Muscle layer of duodenum (tissue), 2 donors: ENCODE measurements around the gene FNDC10.
"Not testable (repeated sequence)": the region's sequence is repeated elsewhere in the genome, so short reads cannot be mapped to it uniquely, and the experiment has no call there.

Experiments used
- H3K27ac ChIP-seq: one replicate; pipeline ENCODE4 v1.7.0; 2013; ENCODE audit warnings: mild to moderate bottlenecking, low read length
- H3K27me3 ChIP-seq: one replicate; pipeline ENCODE4 v1.7.0; 2013; ENCODE audit warnings: low read depth, mild to moderate bottlenecking, control low read depth, low read length
- H3K36me3 ChIP-seq, 2 donors: one replicate each; pipeline ENCODE4 v1.7.0; 2013; ENCODE audit warnings: low read length in 2 of 2, control low read depth in 1 of 2, mild to moderate bottlenecking in 1 of 2; ENCODE audit not compliant: insufficient read depth in 2 of 2, control insufficient read depth in 1 of 2
- H3K4me1 ChIP-seq, 2 donors: one replicate each; pipeline ENCODE4 v1.7.0; 2013; ENCODE audit warnings: low read length in 2 of 2, mild to moderate bottlenecking in 2 of 2, control low read depth in 1 of 2, moderate library complexity in 1 of 2; ENCODE audit not compliant: insufficient read depth in 2 of 2, control insufficient read depth in 1 of 2
- H3K4me3 ChIP-seq, 2 donors: one replicate each; pipeline ENCODE4 v1.7.0; 2013; ENCODE audit warnings: low read length in 2 of 2, low read depth in 1 of 2, mild to moderate bottlenecking in 1 of 2
- H3K9me3 ChIP-seq, 2 donors: one replicate each; pipeline ENCODE4 v1.7.0; 2013; ENCODE audit warnings: low read length in 2 of 2, control low read depth in 1 of 2, mild to moderate bottlenecking in 1 of 2; ENCODE audit not compliant: control insufficient read depth in 1 of 2
- donor health status: healthy.

Gene FNDC10

DNA sequence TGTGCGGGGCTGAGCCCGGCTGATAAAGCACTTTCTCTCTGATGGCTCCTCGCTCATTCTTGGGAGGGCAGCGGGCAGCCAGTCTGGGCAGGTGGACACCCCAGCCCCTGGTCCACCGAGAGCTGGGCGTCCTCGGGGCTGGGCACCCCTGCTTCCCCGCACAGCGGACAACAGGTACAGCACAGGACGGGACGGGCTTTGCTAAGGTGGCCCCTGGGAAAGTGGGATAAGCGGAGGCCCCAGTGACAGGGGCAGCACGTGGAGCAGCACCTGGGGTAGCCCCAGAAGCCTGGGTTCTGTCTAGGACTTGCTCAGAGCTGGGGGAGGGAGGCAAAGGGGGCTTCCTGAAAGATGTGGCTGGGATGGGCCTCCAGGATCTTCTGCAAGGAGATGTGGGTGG, 34.7 kb upstream of the FNDC10 start:
- not testable (repeated sequence) for H3K27me3 ChIP-seq, H3K9me3 ChIP-seq, H3K4me3 ChIP-seq, H3K27ac ChIP-seq
- H3K36me3 ChIP-seq, result peaks cover 0 to 17% of the 10 kb centered on the region in 2 donors
- H3K4me1 ChIP-seq, result peaks cover 0 to 15% of the 10 kb centered on the region in 2 donors

DNA sequence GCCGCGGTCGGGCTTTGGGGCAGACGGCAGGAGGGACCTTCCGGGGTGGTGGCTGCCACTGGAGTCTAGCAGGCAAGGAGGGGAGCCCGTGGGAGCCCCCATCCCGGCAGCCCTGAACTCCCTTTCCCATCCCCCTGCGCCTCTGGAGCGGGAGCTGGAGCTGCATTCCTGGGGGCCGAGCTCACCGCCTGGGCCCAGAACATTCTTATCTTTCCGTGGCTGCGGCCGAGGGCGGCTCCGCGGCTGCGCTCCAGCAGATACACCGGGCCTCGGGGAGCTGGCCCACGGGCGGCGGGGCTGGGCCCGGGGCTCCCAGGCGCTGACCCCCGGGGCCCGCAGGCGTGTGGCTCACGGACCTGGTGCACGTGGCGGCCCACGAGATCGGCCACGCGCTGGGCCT, 33.5 kb upstream of the FNDC10 start:
- H3K27me3 ChIP-seq, H3K4me3 ChIP-seq, H3K27ac ChIP-seq, H3K9me3 ChIP-seq: not testable (repeated sequence)
- Histone ChIP-seq H3K36me3 (peaks cover 0 to 20% of the 10 kb centered on the region in 2 donors), H3K4me1 (peaks cover 0 to 15% of the 10 kb centered on the region in 2 donors)

DNA sequence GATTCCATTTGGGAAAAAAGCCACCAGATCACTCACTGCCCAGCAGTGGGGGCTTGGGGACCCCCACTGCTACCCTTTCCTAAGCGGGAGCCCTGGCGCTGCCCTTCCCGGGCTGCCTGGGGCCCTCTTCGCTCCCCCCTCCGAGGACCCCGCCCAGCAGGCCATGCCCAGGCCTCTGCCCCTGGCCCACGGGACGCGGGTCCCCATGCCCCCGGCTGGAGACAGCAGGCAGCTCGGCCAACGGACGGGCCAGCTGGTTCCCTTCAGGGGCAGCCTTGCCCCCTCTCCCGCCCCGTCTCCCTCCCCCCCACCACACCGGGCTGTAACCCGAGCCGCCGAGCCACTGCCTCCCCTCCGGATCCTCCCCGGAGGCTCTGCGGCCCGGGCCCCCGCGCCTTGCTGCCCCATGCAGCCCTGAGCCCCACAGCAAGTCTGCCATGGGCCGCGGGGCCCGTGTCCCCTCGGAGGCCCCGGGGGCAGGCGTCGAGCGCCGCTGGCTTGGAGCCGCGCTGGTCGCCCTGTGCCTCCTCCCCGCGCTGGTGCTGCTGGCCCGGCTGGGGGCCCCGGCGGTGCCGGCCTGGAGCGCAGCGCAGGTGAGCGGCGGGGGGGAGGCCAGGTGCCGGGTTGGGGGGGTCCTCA, 32.0 kb upstream of the FNDC10 start, which contains the start of gene MMP23B:
Gene MMP23B (plus strand): TSS at position 392 of the 639 bp plus-strand sequence. CDS start 46 bp downstream, at position 438.
- H3K36me3 ChIP-seq, result peaks cover 0 to 23% of the 10 kb centered on the region in 2 donors
- H3K4me1 ChIP-seq, result peaks cover 0 to 15% of the 10 kb centered on the region in 2 donors
- no peak within 1 kb of the TSS for H3K27ac ChIP-seq
- H3K27me3 ChIP-seq, result no peaks in the 10 kb centered on the region
- no peaks in the 10 kb centered on the region for H3K9me3 ChIP-seq
- H3K4me3 ChIP-seq, result peak within 1 kb of the TSS in 1 of 2 donors; percentile 28

DNA sequence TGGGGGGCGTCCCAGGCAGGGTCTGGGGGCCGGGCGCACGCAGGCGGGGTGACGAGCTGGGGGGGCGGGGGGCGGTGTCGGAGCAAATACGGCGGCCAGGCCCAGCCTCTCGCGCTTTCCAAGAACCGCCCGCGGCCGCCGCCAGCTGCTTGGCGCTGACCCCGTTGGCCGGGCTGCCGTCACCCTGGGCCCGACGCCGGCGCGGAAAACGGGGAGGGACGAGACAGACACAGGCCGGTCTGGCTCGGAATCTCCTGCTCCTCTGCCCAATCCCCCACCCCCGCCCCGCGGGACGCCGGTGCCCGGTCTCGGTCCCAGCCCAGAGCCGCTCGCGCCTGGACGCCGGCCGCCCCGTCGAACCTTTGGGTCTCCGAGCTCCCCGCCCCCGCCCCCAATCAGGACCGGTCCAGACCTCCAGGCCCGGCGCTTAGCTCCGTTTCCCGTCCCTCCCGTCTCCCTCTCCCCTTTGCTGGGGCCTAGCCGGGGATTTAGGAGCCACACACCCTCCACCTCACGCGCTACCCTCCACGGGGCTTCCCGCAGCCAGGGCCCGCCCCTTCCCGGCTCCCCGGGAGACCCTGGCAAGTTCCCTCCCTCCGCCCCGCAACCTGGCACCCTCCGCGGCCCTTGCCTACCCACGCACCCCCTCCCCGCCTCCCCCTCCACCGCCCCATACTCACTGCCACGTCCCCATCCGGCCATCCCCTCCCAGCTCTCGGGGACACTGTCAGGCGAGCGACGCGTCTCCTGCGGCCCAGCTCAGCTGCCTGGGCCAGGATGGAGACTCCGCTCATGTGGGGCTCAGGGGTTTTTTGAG, 31.2 kb upstream of the FNDC10 start:
- Histone ChIP-seq H3K27ac (no peak overlapping the region), H3K9me3 (no peaks in the 10 kb centered on the region), H3K27me3 (no peaks in the 10 kb centered on the region), H3K36me3 (peaks cover 0 to 18% of the 10 kb centered on the region in 2 donors), H3K4me3 (peak overlapping the region in 1 of 2 donors; percentile 28), H3K4me1 (peaks cover 0 to 15% of the 10 kb centered on the region in 2 donors)

DNA sequence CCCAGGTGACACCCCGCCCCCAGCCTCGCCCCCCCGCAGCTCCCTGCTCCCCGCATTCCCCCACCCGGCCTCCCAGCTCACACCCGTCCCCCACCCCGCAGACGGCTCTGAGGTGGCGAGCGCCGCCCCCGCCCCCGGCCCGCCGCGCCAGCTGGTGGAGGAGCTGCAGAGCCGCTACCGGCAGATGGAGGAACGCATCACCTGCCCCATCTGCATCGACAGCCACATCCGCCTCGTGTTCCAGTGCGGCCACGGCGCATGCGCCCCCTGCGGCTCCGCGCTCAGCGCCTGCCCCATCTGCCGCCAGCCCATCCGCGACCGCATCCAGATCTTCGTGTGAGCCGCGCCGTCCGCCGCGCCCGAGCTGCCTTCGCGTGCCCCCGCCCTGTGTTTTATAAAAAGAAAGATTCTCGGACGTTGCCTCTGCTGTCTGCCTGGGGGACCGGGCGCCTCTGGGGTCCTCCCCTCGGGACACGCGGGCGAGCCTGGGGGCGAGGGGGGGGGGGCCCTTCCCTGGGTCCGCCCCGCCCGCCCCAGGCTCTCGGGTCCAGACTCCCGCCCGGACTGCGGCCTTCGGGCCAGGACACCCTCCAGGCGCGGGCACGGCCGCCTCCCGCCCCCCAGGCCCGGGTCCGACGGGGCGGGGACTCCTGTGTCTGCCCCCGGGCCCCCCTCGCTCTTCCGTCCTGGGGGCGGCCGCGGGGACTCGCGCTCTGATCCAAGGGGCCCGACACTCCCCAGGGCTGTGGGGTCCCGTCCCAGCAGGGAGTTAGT, 30.4 kb upstream of the FNDC10 start:
- Histone ChIP-seq H3K36me3 (peaks cover 0 to 18% of the 10 kb centered on the region in 2 donors), H3K4me1 (peaks cover 0 to 15% of the 10 kb centered on the region in 2 donors), H3K27me3 (no peaks in the 10 kb centered on the region), H3K9me3 (no peaks in the 10 kb centered on the region), H3K4me3 (peak overlapping the region in 1 of 2 donors; percentile 26), H3K27ac (no peak overlapping the region)

DNA sequence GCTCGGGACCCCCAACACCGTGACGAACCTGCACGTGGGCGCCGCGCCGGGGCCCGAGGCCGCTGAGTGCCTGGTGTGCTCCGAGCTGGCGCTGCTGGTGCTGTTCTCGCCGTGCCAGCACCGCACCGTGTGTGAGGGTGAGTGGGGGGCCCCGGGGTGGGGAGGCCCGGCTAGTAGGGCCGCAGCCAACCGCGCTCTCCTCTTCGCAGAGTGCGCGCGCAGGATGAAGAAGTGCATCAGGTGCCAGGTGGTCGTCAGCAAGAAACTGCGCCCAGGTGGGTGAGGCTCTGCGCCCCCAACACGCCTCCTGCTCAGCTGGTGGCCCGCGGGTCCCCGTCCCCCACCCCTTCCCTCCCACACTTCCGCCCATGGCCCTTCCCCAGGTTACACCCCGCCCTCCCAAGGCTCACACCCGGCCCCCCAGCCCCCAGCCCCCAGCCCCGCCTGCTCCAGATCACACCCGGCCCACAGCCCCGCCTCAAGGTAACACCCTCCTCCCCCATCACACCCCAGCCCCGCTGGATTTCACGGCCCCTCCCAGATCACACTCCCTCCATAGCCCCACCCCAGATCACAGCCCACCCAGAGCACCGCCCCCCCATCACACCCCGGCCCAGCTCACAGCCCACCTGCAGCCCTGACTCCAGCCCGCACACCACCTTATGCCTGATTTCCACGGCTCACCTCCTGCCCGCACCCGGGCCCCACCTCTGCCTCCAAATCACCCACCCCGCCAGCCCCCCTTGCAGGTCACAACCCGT, 29.7 kb upstream of the FNDC10 start:
- peaks cover 0 to 18% of the 10 kb centered on the region in 2 donors for H3K36me3 ChIP-seq
- H3K27ac ChIP-seq, result no peak overlapping the region
- no peak overlapping the region for H3K4me3 ChIP-seq
- H3K27me3 ChIP-seq, result no peaks in the 10 kb centered on the region
- H3K9me3 ChIP-seq, result no peaks in the 10 kb centered on the region
- H3K4me1 ChIP-seq, result peaks cover 0 to 15% of the 10 kb centered on the region in 2 donors

DNA sequence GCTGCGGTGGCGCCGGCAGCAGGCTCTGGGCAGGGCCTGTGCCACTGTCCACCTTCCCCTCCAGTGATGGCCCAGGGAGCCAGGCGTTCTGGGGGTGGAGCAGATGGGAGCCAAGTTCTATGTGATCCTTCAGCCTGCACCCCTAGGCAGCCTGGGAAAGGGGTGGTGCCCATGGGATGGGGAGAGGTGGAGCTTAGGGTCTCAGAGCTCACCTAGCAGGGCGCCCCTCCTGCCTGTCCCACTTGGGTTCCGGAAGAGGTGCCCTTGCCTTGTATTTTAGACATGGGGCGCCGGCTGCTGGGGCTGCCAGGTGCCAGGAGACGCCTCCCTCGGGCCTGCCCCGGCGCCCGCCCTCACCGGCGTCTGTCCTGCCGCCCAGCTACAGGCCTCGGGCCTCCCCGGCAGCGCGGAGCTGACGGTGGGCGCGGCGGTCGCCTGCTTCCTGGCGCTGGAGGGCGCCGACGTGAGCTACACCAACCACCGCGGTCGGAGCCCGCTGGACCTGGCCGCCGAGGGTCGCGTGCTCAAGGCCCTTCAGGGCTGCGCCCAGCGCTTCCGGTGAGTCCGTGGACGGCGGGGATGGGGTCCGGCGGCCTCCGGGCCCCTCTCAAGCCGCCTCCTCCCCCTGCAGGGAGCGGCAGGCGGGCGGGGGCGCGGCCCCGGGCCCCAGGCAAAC, 29.0 kb upstream of the FNDC10 start:
- H3K9me3 ChIP-seq, result no peaks in the 10 kb centered on the region
- no peaks in the 10 kb centered on the region for H3K27me3 ChIP-seq
- H3K36me3 ChIP-seq, result peaks cover 0 to 24% of the 10 kb centered on the region in 2 donors
- no peak overlapping the region for H3K4me3 ChIP-seq
- H3K4me1 ChIP-seq, result peaks cover 0 to 15% of the 10 kb centered on the region in 2 donors
- no peak overlapping the region for H3K27ac ChIP-seq

DNA sequence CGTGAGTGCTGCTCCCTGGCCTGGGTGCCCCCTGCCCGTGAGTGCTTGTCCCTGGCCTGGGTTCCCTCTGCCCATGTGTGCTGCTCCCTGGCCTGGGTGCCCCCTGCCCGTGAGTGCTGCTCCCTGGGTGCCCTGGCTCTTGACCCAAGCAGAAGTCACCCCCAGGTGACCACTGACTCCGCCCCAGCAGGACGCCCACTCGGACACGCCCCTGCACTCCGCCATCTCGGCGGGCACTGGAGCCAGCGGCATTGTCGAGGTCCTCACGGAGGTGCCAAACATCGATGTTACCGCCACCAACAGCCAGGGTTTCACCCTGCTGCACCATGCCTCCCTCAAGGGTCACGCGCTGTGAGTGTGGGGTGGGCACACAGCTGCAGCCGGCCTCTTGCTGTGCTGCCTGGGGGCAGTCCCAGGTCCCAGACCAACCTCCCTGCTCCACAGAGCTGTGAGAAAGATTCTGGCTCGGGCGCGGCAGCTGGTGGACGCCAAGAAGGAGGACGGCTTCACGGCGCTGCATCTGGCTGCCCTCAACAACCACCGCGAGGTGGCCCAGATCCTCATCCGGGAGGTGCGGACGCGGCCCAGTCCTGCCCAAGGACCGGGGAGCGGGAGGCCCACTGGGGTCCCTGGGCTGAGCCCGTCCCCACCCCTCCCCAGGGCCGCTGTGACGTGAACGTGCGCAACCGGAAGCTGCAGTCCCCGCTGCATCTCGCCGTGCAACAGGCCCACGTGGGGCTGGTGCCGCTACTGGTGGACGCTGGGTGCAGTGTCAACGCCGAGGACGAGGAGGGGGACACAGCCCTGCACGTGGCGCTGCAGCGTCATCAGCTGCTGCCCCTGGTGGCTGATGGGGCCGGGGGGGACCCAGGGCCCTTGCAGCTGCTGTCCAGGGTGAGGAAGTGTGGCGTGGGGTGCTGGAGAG, 28.2 kb upstream of the FNDC10 start:
- no peak overlapping the region for H3K4me3 ChIP-seq
- H3K27ac ChIP-seq, result no peak overlapping the region
- no peaks in the 10 kb centered on the region for H3K9me3 ChIP-seq
- peaks cover 0 to 29% of the 10 kb centered on the region in 2 donors for H3K36me3 ChIP-seq
- peaks cover 0 to 15% of the 10 kb centered on the region in 2 donors for H3K4me1 ChIP-seq
- no peaks in the 10 kb centered on the region for H3K27me3 ChIP-seq

DNA sequence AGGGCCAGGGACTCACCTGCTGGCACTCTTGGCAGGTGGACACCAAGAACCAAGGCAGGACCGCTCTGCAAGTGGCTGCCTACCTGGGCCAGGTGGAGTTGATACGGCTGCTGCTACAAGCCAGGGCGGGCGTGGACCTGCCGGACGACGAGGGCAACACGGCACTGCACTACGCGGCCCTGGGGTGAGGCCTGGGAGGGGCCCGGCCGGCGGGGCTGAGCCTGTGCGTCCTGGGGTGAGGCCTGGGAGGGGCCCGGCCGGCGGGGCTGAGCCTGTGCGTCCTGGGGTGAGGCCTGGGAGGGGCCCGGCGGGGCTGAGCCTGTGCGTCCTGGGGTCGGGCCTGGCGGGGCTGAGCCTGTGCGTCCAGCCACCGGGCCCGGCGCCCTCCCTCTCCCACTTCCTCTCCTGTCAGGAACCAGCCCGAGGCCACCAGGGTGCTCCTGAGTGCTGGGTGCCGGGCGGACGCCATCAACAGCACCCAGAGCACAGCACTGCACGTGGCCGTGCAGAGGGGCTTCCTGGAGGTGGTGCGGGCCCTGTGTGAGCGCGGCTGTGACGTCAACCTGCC, 27.4 kb upstream of the FNDC10 start:
- no peaks in the 10 kb centered on the region for H3K9me3 ChIP-seq
- H3K27ac ChIP-seq, result no peak overlapping the region
- H3K27me3 ChIP-seq, result no peaks in the 10 kb centered on the region
- no peak overlapping the region for H3K4me3 ChIP-seq
- peaks cover 0 to 29% of the 10 kb centered on the region in 2 donors for H3K36me3 ChIP-seq
- H3K4me1 ChIP-seq, result peaks cover 0 to 15% of the 10 kb centered on the region in 2 donors
